HG03135 (cell line): ENCODE results near the gene MMS19.
"Not testable (repeated sequence)": the region's sequence is repeated elsewhere in the genome, so short reads cannot be mapped to it uniquely, and the experiment has no call there.

ENCODE experiments used
- ATAC-seq: cut with Tn5 transposase; IDR thresholded peaks from one replicate; pipeline ENCODE4 v1.9.1; 2021; ENCODE audit warnings: mild to moderate bottlenecking, moderate library complexity; ENCODE audit not compliant: unreplicated experiment

MMS19 gene

DNA sequence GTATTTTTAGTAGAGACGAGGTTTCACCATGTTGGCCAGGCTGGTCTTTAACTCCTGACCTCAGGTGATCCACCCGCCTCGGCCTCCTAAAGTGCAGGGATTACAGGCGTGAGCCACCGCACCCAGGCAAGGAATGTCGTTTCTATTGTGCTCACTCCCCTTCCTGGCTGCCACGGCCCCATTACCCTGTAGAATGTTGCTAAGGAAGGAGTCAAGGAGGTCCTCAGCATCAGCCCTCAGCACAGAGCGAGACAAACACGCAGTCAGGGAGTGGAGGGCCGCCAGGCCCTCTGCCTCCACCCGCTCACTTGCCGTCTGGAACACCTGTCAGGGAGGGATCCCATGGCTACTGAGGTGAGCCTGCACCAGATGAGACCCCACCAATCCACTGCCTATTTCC lies 29.4 kb downstream of the MMS19 start:
- ATAC-seq = not testable (repeated sequence)

DNA sequence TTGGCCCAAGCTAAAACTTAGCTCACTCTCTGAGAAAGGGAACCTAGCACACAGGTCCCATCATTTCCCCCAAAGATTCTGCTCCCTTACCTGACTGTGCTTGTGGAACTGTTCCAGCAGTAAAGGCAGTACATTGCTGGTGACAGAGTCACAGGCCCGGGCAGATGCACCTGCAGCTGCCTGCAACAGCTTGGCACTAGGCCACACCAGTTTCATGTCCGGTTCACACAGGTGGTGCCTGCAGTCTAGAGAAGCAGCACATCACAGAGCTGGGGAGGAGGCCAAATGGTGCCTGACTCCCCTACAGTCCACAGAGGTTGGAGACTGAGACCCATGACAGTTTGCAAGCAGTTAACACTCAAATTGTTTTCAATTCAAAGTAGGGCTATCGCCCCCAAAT lies 30.1 kb downstream of the MMS19 start:
- no peak for ATAC-seq

DNA sequence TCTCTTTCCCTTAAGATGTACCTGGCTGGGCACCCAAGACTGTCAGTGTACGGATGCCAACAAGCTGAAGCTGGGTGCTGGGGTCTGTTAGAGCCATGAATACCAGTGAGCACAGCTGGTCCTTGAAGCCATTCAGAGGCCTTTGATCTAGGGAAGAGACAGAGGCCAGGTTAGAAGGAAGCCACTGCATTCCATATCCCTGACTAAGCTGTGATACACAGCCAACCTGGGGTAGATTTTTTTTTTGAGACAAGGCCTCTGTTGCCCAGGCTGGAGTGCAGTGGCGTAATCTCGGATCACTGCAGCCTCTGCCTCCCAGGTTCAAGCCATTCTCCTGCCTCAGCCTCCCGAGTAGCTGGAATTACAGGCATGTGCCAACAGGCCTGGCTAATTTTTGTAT lies 31.5 kb downstream of the MMS19 start:
- ATAC-seq = no peak

DNA sequence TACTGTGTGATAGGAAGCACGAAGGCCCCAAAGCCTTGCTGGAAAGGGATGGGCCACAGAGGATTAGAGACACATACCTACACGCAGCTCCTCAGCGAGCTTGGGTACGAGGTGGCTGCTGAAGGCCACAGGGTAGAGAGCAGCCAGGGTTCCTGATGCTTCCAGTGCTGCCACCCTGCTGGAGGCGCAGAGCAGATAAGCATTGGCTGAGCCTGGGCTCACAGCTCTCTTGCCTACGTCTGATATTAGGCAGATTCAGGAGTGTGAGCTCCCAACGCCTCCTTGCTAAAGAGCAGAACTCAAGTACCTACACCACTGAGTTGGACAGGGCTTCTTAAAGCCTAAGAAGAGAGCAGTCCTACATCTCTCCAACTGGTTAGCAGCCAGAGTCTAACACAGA lies 32.2 kb downstream of the MMS19 start:
- ATAC-seq = no peak

DNA sequence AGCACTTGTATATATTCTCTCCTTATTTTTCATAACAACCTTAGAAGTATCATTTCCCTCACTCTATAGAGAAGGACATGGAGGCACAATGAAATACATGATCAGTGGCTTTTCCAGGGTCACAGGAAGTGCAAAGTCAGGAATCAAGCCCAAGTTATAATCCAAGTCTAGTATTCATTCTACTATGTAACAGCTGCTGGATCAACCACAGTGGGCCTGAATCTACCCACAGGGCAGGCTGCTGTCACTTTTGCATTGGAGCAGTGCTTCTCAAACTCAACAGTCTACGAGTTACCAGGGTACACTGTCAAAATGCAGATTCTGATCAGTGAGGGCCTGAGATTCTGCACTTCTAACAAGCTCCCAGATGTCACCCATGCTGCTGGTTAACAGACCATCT lies 34.0 kb downstream of the MMS19 start:
- ATAC-seq = no peak

DNA sequence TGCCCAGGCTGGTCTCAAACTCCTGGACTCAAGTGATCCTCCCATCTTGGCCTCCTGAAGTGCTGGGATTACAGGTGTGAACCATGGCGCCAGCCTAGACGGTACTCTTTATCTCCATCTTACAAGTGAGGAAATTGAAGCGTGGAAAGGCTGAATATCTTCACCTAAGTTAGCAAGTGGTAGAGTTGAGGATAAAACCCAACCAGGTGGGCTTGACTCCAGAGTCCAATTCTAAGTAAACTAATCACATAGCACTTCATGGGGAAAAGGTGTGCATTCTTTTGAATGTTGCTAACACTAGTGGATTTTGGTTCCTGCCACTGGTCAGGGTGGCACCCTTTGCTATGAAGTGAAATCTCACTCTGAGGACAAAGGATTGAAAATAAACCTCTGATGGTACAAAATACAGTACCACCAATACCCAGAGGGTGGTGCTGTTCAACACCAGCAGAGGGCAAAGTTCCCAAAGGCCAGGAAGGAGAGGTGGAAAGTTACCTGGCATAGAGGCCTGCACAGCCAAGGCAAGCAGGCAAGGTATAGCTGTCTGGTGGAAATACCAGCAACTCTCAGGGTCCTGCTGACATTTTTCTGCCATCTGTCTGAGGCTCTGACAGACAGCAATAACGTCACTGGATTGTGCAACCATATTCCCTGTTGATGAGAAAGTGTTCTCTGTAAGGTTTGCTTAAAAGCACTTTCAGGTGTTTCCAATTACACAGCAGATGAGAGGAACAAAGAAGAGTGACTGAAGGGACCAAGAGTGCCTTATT lies 34.7 kb downstream of the MMS19 start:
- ATAC-seq = no peak

DNA sequence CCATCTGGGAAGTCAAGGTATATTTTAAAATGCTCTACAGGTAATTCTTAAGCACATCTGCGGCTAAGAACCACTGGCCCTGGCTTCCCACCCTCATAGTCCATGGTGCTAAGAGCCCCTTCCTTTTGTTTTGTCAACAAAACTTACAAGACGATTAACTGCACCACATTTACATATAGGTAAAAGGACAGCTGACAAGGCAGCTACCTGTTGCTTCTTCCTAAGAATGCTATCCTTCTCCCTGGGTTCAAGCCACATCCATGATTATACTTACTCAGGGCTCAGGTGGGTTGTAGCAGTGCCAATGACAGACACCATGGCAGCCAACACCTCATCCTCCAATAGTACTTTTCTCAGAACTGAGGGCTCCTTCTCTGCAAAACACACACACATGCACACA lies 35.9 kb downstream of the MMS19 start:
- ATAC-seq = no peak

DNA sequence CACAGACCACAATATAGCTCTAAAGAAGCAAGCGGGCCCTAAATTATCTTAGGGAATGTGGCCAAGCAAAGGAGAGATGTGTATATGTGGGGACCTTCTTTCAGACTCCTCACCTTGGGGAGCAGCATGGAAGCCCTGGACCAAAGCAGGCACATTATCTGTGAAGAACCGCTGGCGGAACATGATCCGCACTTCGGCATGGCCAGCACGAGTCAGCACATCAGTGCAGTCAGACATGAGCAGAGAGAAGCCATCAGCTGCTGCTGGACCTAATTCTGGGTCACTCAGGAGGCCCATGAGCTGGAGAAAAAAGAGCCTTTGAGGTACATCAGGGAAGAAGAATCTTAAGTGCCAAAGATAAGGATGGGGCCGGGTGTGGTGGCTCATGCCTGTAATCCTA lies 38.3 kb downstream of the MMS19 start:
- ATAC-seq = no peak

DNA sequence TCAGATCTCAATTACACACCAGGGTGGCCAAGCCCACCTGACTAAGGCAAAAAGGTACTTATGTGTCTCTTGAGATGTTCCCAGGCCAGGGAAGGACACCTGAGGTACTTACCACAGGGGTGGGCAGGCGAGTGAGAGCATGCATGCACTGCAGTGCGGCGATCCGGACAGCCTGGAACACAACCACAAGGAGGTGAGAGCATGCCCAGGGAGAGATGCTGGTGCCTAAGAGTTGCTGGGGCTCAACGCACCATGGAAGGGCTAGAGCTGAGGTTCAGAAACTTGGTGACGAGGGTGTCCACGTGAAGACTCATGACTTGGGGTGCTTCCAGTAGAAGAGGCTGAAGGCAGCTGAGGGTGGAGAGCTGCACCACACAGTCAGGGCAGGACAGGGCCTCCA lies 39.1 kb downstream of the MMS19 start:
- no peak for ATAC-seq

DNA sequence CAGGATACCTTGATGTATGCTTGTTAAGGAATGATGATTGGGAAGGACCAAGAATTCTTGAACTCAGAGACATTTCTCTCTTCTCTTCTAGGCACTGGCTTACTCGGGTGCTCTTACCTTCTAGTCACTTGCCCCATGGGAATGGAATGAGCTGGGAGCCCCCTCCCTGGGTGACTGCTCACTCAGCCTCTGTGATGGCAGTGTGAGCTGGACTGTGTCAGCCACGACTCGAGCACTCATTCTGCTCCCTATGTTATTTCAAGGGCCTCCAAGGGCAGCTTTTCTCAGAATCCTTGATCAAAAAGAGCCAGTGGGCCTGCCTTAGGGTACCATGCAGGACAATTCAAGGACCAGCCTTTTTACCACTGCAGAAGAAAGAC lies 41.5 kb downstream of the MMS19 start:
- no peak for ATAC-seq

DNA sequence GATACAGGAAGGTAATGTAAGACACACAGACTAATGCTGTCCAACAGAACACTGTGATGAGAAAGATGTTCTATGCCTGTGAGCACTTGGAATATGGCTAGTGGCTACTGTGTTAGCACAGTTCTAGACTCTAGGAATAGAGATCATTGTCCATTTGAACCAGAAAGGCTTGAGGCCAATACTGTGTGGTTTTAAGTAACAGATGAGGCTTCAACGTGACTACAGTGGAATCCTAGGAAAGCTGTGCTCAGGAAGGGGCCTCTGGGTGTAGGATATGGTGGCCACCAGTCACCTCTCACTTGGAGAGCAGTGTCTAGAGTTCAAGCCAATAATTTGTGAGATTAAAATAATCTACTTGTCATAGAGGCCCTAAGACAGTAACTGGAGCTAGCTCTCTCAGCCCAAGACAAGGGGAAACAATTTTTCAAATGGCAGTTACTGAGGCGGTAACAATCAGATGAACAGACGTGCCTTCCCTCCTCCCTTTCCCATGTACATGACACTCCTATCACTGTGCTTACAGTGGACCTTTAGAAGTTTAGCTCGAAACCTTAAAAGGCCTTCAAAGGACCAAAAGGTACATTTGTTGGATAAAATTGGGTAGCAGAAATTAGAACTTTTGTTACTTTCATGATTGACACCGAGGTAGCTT lies 42.1 kb downstream of the MMS19 start:
- no peak for ATAC-seq

DNA sequence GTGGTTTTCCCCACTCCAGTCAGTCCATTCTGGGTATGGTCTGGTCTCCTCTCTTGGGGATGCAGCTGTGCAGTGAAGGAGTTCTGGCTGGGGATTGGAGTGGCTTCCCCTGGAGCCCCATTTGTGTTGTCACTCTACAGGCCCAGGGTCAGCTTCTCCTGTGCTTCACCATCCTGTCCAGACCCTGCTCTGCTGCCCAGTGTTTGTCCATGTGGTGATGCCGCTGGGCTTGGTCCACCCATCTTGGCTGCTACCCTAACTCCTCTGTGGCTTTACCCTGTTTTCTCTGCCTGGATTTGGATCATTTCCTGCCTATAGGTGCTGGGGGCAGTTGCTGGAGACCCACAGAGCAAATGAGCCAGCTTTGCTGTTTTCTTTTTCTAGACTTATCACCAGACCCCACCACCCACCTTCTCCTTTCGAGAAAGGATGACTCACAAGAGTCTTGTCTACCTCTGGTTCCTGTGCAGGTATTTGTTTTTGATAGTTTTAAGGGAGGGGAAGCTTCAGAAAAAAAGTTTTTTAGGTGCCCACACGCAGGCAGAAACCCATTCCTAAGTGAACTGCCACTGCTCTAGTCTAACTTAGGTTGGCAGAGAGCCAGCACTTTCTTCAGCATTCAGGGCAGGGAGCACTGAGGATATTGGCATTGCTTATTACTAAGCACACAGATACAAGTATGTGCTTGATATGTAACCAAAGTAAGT lies 43.7 kb downstream of the MMS19 start:
- ATAC-seq = no peak

DNA sequence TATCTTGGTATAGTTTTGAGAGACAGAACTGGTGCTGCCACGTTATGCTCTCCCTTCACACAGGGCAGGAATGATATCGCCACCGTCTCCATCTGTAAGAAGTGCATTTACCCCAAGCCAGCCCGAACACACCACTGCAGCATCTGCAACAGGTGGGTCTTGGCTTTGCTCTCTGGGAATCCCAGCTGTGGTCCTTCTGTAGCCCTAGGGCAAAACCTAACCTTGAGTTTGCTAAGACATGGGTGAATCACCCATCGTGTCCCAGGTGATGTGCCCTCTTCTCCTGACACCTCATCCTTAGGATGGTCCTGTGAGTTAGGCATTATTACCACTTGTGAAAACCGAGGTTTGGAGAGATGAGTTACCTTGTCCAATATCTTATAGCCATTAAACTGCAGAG lies 45.9 kb downstream of the MMS19 start:
- ATAC-seq = no peak

DNA sequence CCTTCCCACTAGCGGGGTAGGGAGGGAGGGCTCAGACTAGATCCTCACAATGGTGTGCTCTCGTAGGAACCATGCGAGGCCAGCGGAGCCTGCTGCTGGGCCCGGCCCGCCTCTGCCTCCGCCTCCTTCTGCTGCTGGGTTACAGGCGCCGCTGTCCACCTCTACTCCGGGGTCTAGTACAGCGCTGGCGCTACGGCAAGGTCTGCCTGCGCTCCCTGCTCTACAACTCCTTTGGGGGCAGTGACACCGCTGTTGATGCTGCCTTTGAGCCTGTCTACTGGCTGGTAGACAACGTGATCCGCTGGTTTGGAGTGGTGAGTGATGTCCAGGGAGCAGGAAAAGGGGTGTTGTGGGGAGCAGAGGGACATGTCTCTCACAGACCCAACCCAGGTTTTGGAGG lies 46.6 kb downstream of the MMS19 start:
- no peak for ATAC-seq

DNA sequence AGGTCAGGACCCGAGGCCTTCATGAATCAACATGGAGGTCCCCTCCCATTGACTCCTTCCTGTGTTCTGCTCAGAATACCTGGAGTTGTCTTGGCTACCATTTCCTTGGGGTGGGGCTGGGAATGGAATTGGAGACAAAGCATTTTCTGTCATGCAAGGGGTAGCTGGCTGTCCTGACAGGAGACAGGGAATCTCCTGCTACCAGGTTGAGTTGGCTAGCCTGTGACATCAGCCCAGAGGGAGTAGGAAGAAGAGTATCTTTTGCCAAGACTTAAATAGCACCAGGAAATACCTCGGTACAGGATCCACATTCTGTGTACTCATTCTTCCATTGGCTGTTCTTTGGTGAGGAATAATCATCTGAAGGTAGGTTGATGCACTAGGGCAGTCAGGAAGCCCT lies 47.4 kb downstream of the MMS19 start:
- ATAC-seq = no peak

DNA sequence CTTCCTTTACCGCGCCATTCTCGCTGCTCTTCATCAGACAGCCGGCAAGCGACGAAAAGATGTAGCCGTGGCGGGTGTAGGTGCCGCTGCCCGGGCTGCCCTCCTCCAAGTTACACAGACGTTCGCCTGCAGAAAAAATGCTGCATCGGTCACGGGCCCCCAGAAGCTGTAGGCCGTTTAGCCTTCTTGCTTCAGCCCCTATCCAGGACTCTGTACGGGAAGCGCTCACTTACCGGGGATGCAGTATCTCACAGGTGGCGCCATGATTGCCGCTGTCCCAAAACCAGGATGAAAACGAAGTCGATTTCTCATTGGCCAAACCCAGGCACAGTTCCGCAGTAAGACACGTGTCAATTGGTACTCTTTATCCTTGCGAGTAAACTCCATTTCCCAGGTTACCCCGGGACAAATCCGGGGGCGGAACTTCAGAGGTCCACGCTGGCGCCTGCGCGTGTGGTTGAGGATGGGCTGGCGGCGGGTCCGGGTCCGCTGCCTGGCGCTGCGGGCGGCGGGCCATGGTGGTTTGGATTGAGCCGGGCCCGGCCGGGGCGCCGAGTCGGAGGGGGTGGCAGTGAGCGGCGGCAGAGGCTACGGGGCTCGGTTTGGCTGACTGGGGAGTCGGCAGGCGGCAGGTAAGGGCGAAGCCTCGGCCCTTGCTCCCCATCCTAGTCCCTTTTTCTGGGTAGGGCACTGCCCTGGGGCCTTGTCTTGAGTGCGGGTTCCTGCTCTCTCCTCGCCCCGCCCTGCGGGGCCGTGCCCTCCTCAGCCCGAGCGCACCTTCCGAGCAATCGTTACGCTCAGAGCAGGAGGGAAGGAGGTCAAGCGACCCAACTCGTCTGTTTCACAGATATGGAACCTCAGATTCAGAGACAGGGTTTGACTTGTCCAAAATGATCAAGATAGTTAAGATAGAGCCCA lies 52.2 kb downstream of the MMS19 start, which contains the start of the genes EXOSC1 and ZDHHC16:
Gene EXOSC1 (minus strand): TSS at position 285 of the 918 bp plus-strand sequence. CDS start 21 bp downstream, at position 264.
Gene ZDHHC16 (plus strand): TSS at position 454 of the 918 bp plus-strand sequence. CDS start 5,501 bp downstream, outside the sequence.
- peak; percentile 95 for ATAC-seq

DNA sequence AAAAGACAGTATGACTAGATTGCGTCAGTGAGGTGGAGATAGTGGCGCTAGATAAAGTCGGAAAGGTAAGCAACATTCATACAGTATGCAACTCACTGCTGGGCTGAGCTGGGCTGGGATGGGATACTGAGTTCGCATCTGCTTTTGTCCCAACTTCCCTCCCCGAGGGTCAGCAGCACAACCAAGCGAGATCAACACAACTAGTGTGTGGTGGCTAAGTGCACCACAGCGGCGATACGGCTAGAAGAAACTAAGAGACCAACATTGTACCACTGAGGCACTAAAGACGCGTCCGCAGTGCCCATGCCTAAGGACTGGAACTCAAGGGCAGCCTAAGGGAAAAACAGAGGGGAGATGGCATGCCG lies 52.9 kb downstream of the MMS19 start:
- ATAC-seq = no peak

DNA sequence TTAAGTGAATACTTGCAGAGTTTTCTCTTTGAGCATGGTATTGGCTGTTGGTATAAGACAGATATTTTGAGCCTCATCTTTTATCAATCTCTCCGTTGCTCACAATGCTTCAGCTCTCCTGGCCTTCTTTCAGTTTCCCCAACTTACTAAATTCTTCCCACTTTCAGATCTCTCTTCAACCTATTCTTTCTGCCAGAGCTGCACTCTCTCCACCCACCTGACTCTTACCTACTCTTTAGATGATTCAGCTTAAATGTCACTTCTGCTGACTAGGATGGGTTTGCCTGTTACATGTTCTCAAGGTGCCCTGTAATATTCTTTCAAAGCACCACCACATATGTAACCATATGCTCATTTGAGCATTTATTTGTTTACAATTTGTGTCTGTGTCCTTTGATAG lies 54.0 kb downstream of the MMS19 start:
- ATAC-seq = no peak

DNA sequence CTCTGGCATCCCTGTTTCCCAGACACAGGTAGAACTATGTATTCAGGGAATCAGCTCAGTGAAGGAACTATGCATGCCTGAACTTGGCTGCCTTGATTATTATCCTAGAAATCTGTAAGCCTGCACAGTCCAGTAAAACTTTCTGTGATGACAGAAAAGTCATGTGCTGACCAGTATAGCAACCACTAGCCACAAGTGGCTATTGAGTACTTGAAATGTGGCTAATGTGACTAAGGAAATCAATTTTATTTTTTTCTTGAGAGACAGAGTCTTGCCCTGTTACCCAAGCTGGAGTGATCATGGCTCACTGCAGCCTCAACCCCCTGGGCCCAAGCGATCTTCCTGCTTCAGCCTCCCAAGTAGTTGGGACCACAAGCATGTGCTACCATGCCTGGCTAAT lies 55.9 kb downstream of the MMS19 start:
- ATAC-seq = no peak

DNA sequence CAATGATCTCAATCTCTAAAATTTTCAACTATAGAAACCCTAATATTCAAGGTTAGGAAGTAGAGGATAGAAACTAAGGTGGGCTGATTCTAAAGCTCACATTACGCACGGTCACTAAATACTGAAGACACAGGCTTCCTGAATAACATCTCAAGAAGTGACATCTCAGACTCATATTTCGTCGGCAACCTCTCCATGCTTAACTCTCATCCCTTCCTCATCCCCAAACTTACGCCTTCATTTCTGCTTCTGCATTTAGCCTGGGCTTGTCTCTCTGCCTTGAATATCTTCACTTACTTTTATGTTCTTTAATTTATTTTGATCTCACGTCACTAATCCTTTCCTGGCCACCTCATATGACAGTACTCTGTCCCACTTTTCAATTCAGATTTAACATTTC lies 63.0 kb downstream of the MMS19 start:
- no peak for ATAC-seq

DNA sequence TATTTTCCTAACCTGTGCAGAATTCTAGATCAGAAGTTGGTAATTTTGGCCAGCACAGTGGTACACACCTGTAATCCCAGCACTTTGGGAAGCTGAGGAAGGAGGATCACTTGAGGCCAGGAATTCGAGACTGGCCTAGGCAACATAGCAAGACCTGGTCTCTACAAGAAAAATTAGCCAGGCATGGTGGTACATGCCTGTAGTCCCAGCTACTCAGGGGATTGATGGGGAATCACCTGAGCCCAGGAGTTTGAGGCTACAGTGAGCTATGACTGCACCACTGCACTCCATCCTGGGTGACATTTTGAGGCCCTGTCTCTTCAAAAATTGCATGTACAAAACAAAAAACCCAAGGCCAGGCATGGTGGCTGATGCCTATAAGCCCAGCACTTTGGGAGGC lies 63.7 kb downstream of the MMS19 start:
- no peak for ATAC-seq
